A549 (cell line): ENCODE measurements around the gene MVD. TPM values are rescaled to one million over a fixed set of nuclear protein-coding genes. Genes with fewer than 3 reads are reported as not detected.

ENCODE experiments used
- ATAC-seq, 2 experiments: fragments of 200-7000 bp in 1 of 2; fragments of >200 bp in 1 of 2; cut with Nextera tagmentation in 1 of 2; cut with Tn5 transposase in 1 of 2; 3 replicates each; pipeline versions ENCODE4 v1.8.0 to v1.9.1; 2018 to 2020; ENCODE audit warnings: mild to moderate bottlenecking in 1 of 2, moderate library complexity in 1 of 2
- CTCF ChIA-PET: fragments of 300-600 bp; sonication (Branson Sonifier 250); formaldehyde crosslinking; extraction: SDS; loops from one replicate; lab custom pipeline; 2021; ENCODE audit warnings: antibody characterized with exemption, inconsistent platforms; lab: Yijun Ruan, JAX
- POLR2A ChIA-PET: fragments of 350-600 bp; formaldehyde crosslinking; extraction: SDS; loops from one replicate; lab custom pipeline; 2021; ENCODE audit warnings: antibody characterized with exemption, inconsistent platforms; lab: Yijun Ruan, JAX
- DNase-seq, 2 experiments: peaks; one replicate each; pipeline versions ENCODE4 v3.0.0 to v3.0.0-alpha.2; 2011 to 2016; ENCODE audit warnings: low read depth in 1 of 2, low spot score in 1 of 2
- FAIRE-seq: peaks from 2 replicates; lab custom pipeline; 2011; peaks lifted over from hg19 to GRCh38; lab: Jason Lieb, UNC
- H3K27ac ChIP-seq, 2 experiments: fragments of >200 bp; sonication (Bioruptor Twin); formaldehyde crosslinking; 3 replicates each; pipeline ENCODE4 v1.5.1; 2016 to 2017
- H3K4me1 ChIP-seq: fragments of >200 bp; sonication (Bioruptor Twin); formaldehyde crosslinking; 3 replicates; pipeline ENCODE4 v1.6.1; 2016
- H3K4me2 ChIP-seq: fragments of >200 bp; sonication (Bioruptor Twin); formaldehyde crosslinking; 3 replicates; pipeline ENCODE4 v1.6.1; 2016
- H3K4me3 ChIP-seq: fragments of >200 bp; sonication (Bioruptor Twin); formaldehyde crosslinking; 3 replicates; pipeline ENCODE4 v1.5.1; 2016
- H3K9me3 ChIP-seq: fragments of >200 bp; sonication (Bioruptor Twin); formaldehyde crosslinking; 3 replicates; pipeline ENCODE4 v1.6.1; 2016
- ATOH8 ChIP-seq: fragments of 250-450 bp; sonication (Bioruptor Pico); IDR thresholded peaks from 2 replicates; pipeline ENCODE4 v1.5.0; 2020; ENCODE audit warnings: low read depth, mild to moderate bottlenecking, moderate library complexity
- BCL3 ChIP-seq: fragments of >200 bp; sonication (Bioruptor Twin); formaldehyde crosslinking; IDR thresholded peaks from 3 replicates; pipeline ENCODE4 v1.6.1; 2016
- CEBPB ChIP-seq, 2 experiments: fragments of >200 bp in 1 of 2; sonication (Bioruptor Twin) in 1 of 2; formaldehyde crosslinking in 1 of 2; IDR thresholded peaks; 2 replicates each; pipeline ENCODE4 v1.6.1; 2012 to 2016
- FOSL2 ChIP-seq, 2 experiments: fragments of 450-650 bp in 1 of 2; fragments of >200 bp in 1 of 2; sonication (Bioruptor Twin) in 1 of 2; formaldehyde crosslinking; IDR thresholded peaks; 2 replicates each; pipeline versions ENCODE4 v1.5.0 to v1.6.1; 2016 to 2020; ENCODE audit warnings: mild to moderate bottlenecking in 1 of 2, moderate library complexity in 1 of 2
- GATA3 ChIP-seq: IDR thresholded peaks from 2 replicates; pipeline ENCODE4 v1.6.1; 2012; ENCODE audit warnings: borderline replicate concordance
- HMGXB4 ChIP-seq: fragments of 250-450 bp; sonication (Bioruptor Pico); IDR thresholded peaks from 2 replicates; pipeline ENCODE4 v1.5.0; 2021; ENCODE audit warnings: mild to moderate bottlenecking, moderate library complexity, borderline replicate concordance
- HOXB13 ChIP-seq: fragments of 250-450 bp; sonication (Bioruptor Pico); IDR thresholded peaks from 2 replicates; pipeline ENCODE4 v1.5.0; 2020; ENCODE audit warnings: low read depth, mild to moderate bottlenecking, moderate library complexity
- HOXB5 ChIP-seq: fragments of 250-450 bp; sonication (Bioruptor Pico); IDR thresholded peaks from 2 replicates; pipeline ENCODE4 v1.5.0; 2020; ENCODE audit warnings: mild to moderate bottlenecking, moderate library complexity
- JUNB ChIP-seq: fragments of >200 bp; sonication (Bioruptor Twin); formaldehyde crosslinking; IDR thresholded peaks from 2 replicates; pipeline ENCODE4 v1.6.1; 2016
- MAFK ChIP-seq: fragments of 450-650 bp; IDR thresholded peaks from 2 replicates; pipeline ENCODE4 v1.6.1; 2014; ENCODE audit not compliant: partially characterized antibody
- PBX3 ChIP-seq: IDR thresholded peaks from 2 replicates; pipeline ENCODE4 v1.6.1; 2012
- RCOR1 ChIP-seq: fragments of 150-350 bp; IDR thresholded peaks from 2 replicates; pipeline ENCODE4 v1.6.1; 2014; ENCODE audit warnings: antibody characterized with exemption, low read length, low read depth
- REST ChIP-seq: fragments of 200-600 bp; sonication (generic); IDR thresholded peaks from 2 replicates; pipeline ENCODE4 v1.6.1; 2016; ENCODE audit warnings: antibody characterized with exemption, mild to moderate bottlenecking, moderate library complexity
- RFX5 ChIP-seq: fragments of 450-650 bp; IDR thresholded peaks from 2 replicates; pipeline ENCODE4 v1.7.1; 2014; ENCODE audit warnings: antibody characterized with exemption, mild to moderate bottlenecking, moderate library complexity
- SREBF2 ChIP-seq: fragments of 450-650 bp; IDR thresholded peaks from 2 replicates; pipeline ENCODE4 v1.6.1; 2014; ENCODE audit warnings: mild to moderate bottlenecking, moderate library complexity
- TP53 ChIP-seq: fragments of 250-450 bp; sonication (Bioruptor Pico); IDR thresholded peaks from 2 replicates; pipeline ENCODE4 v1.5.0; 2021; ENCODE audit warnings: mild to moderate bottlenecking, moderate library complexity
- ZC3H11A ChIP-seq: fragments of 450-650 bp; IDR thresholded peaks from 2 replicates; pipeline ENCODE4 v1.6.1; 2014; ENCODE audit warnings: antibody characterized with exemption, mild to moderate bottlenecking
- ZFP36 ChIP-seq: fragments of 450-650 bp; IDR thresholded peaks from 2 replicates; pipeline ENCODE4 v1.6.1; 2014; ENCODE audit warnings: borderline replicate concordance; ENCODE audit not compliant: partially characterized antibody
- ZNF302 ChIP-seq: fragments of 250-450 bp; sonication (Bioruptor Pico); IDR thresholded peaks from 2 replicates; pipeline ENCODE4 v1.9.0; 2021; ENCODE audit warnings: inconsistent platforms, mild to moderate bottlenecking, moderate library complexity
- WGBS: methylation state at CpG from one replicate; pipeline ENCODE4 v1.1.6; 2017; ENCODE audit errors: missing lambda C conversion rate; 5-methylcytosine and 5-hydroxymethylcytosine counted together
- polyA plus RNA-seq, 4 experiments: library from polyadenylated mRNA; depleted of rRNA in 3 of 4; stranded (reverse); fragments of >200 nt; fragmentation: RNase III in 1 of 4; extraction: RNeasy Plus Mini Kit Qiagen cat#74134 plus additional on column Dnase treatment in 1 of 4; gene quantifications; 2 replicates in 3 of 4; 3 replicates in 1 of 4; pipeline ENCODE4 v1.2.3, GENCODE V29; 2011 to 2017

MVD gene
- polyA plus RNA-seq, 2 of the 4 experiments (the other 2 are of a cell fraction), result 5.8 to 43.1 TPM

GRCh38 chr16:88613911-88614817 is 48.7 kb downstream of the MVD start:
- ChIA-PET POLR2A (no interaction called here), CTCF (interaction anchor here (1.2 kb wide), 1 partner anchor 28 kb away, joined by 4 read pairs; no protein-coding TSS in a partner anchor)
- H3K27ac ChIP-seq, result no peak overlapping the region
- no peak for TF ChIP-seq MAFK
- no peak for TF ChIP-seq REST
- no peak for TF ChIP-seq HOXB5 (CRISPR knock-in tag)
- no peak for TF ChIP-seq BCL3
- TF ChIP-seq JUNB, result no peak
- no peak for TF ChIP-seq ZC3H11A
- no peak for TF ChIP-seq ZNF302 (CRISPR knock-in tag)
- no peak for TF ChIP-seq HOXB13
- no peak for TF ChIP-seq CEBPB (IDR thresholded peaks at IDR 0.05)
- no peak for TF ChIP-seq PBX3
- no peak for TF ChIP-seq HMGXB4 (CRISPR knock-in tag)
- TF ChIP-seq RCOR1, result no peak
- TF ChIP-seq FOSL2 (IDR thresholded peaks at IDR 0.05), result no peak
- no peak for TF ChIP-seq FOSL2 (CRISPR knock-in tag; IDR thresholded peaks at IDR 0.05)
- TF ChIP-seq TP53 (CRISPR knock-in tag), result no peak
- TF ChIP-seq ZFP36, result no peak
- no peak for TF ChIP-seq GATA3
- no peak for TF ChIP-seq ATOH8 (CRISPR knock-in tag)
- TF ChIP-seq SREBF2, result no peak
- TF ChIP-seq RFX5, result no peak
- no peaks in the 10 kb centered on the region for H3K9me3 ChIP-seq
- DNase-seq, result no peak
- no peak overlapping the region for H3K4me2 ChIP-seq
- no peaks in the 10 kb centered on the region for H3K4me1 ChIP-seq
- H3K4me3 ChIP-seq, result no peak overlapping the region
- FAIRE-seq, result no peak
- WGBS, result 85% methylated on average over 18 of the region's 19 CpGs
- no peak for ATAC-seq
